ENCODE results near the gene LITAF.
A peak's percentile ranks its signal among the peaks of the same experiment; 100 is the strongest.

Gene LITAF

DNA sequence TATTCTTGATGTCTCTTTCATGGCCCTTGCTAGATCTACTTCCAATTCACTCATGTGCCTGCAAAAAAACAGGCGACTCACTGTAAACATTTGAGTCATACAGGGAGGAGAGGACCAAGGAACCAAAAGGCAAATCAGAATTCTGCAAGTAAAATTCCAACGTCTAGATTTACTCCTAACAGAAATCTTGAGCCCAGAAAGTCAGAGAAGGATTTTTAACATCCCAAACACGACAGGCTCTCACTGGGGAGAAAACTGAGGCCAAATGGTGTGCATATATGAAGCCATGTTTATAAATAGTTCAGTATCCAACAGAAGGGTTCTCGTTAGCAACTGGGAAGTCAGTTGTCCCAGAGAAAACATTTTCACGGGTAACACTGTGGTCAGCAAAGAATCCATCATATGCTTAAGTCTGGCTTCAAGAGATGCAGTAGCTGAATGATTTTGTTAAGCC, 40.1 kb downstream of the LITAF start:
- FAIRE-seq: no peak
- TF ChIP-seq POU2F2 (IDR thresholded peaks at IDR 0.05; ENCODE audit: low read depth, low read length): no peak
- TF ChIP-seq POLR2AphosphoS5 (IDR thresholded peaks at IDR 0.05; ENCODE audit: low read depth, low read length): peak; percentile 44; the same call in 1 of the 2 replicates
- no peak for DNase-seq (ENCODE audit: insufficient read length, low spot score)

GRCh38 chr16:11543661-11544393, 42.9 kb downstream of the LITAF start:
- TF ChIP-seq POLR2AphosphoS5 (IDR thresholded peaks at IDR 0.05; ENCODE audit: low read depth, low read length) (no peak), POU2F2 (IDR thresholded peaks at IDR 0.05; ENCODE audit: low read depth, low read length) (no peak), POLR2A (IDR thresholded peaks at IDR 0.05; ENCODE audit: low read depth, low read length) (no peak), PAX5 (IDR thresholded peaks at IDR 0.05; ENCODE audit: insufficient read depth, low read length, severe bottlenecking) (no peak), SPI1 (IDR thresholded peaks at IDR 0.05; ENCODE audit: low read depth, low read length) (no peak), TAF1 (IDR thresholded peaks at IDR 0.05; ENCODE audit: low read depth, low read length) (no peak)
- DNase-seq (ENCODE audit: insufficient read length, low spot score) (no peak), FAIRE-seq (no peak)

GRCh38 chr16:11542069-11542744, 44.5 kb downstream of the LITAF start:
- FAIRE-seq (no peak), DNase-seq (ENCODE audit: insufficient read length, low spot score) (no peak)
- no peak for TF ChIP-seq POLR2A (IDR thresholded peaks at IDR 0.05; ENCODE audit: low read depth, low read length)
- TF ChIP-seq PAX5 (IDR thresholded peaks at IDR 0.05; ENCODE audit: insufficient read depth, low read length, severe bottlenecking): no peak
- no peak for TF ChIP-seq POLR2AphosphoS5 (IDR thresholded peaks at IDR 0.05; ENCODE audit: low read depth, low read length)
- TF ChIP-seq POU2F2 (IDR thresholded peaks at IDR 0.05; ENCODE audit: low read depth, low read length): no peak
- TF ChIP-seq SPI1 (IDR thresholded peaks at IDR 0.05; ENCODE audit: low read depth, low read length): no peak
- TF ChIP-seq TAF1 (IDR thresholded peaks at IDR 0.05; ENCODE audit: low read depth, low read length): no peak

DNA sequence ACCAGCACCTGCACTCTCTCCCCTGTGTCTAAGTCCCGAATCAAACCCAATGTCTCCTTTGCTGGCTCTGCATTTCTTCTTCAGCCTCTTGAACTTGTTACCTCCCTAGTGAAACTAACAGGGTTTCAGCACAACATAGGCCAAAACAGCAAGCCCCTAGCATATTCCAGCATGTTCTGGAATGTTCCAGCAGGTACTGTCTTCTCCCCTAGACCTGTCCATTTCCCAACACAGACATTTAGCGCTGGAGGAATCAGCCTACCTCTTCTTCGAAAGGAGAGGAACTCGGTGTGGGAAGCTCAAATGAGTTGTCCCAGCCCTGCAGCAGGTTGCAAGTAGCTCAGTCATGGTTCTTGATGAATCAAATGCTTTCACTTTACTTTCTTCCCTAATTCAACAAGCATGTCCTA, 47.1 kb downstream of the LITAF start:
- TF ChIP-seq TAF1 (IDR thresholded peaks at IDR 0.05; ENCODE audit: low read depth, low read length) (no peak), POLR2A (IDR thresholded peaks at IDR 0.05; ENCODE audit: low read depth, low read length) (no peak), POU2F2 (IDR thresholded peaks at IDR 0.05; ENCODE audit: low read depth, low read length) (no peak), SPI1 (IDR thresholded peaks at IDR 0.05; ENCODE audit: low read depth, low read length) (no peak), PAX5 (IDR thresholded peaks at IDR 0.05; ENCODE audit: insufficient read depth, low read length, severe bottlenecking) (no peak), POLR2AphosphoS5 (IDR thresholded peaks at IDR 0.05; ENCODE audit: low read depth, low read length) (no peak)
- DNase-seq (ENCODE audit: insufficient read length, low spot score) (no peak), FAIRE-seq (no peak)

DNA sequence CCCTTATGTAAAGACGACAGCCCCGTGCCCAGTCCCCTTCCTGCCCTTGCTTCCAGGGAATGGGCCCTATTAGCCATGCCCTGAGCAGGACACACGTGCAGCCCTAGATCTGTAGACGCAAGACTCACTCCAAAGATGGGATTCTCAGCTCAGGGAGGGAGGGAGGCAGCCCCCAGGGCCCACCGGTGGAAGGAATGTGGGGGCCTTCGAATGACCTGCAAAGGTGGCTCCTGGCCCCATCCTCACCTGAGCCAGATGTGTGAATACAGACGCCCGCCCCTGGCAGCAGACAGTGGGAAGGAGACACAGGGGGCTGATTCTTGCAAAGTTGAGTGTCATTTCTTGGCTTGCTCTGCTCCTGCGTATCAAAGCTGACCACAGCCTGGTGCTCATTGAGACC, 47.8 kb downstream of the LITAF start:
- DNase-seq (ENCODE audit: insufficient read length, low spot score): no peak
- no peak for FAIRE-seq
- no peak for TF ChIP-seq TAF1 (IDR thresholded peaks at IDR 0.05; ENCODE audit: low read depth, low read length)

DNA sequence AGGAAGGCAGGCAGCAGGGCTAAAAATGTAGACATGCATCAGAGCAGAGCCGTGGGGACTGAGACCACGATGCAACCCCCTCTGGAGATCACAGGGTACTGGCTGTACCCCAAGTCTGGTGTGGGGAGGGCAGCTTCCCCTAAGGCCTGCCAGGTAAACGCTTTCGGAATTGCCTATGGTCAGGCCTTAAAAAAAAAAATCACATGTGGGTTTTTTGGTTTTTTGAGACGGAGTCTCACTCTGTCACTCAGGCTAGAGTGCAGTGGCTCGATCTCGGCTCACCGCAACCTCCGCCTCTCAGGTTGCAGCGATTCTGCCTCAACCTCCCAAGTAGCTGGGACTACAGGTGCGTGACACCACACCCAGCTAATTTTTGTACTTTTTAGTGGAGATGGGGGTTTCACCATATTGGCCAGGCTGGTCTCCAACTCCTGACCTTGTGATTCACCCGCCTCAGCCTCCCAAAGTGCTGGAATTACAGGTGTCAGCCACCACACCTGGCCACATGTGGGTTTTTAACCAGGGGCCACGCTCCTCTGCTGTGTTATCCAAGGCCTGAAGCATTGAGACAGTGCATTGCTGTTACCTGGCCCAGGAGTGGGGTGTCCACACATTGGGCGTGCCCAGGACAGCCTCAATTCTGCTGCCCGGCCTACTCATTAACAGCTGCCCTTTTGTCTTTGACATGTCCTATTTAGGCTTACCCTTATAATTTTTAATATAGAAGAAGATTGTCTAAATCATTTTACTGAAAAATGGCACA, 50.4 kb downstream of the LITAF start:
- FAIRE-seq: no peak
- no peak for DNase-seq (ENCODE audit: insufficient read length, low spot score)
- TF ChIP-seq PAX5 (IDR thresholded peaks at IDR 0.05; ENCODE audit: insufficient read depth, low read length, severe bottlenecking): no peak

DNA sequence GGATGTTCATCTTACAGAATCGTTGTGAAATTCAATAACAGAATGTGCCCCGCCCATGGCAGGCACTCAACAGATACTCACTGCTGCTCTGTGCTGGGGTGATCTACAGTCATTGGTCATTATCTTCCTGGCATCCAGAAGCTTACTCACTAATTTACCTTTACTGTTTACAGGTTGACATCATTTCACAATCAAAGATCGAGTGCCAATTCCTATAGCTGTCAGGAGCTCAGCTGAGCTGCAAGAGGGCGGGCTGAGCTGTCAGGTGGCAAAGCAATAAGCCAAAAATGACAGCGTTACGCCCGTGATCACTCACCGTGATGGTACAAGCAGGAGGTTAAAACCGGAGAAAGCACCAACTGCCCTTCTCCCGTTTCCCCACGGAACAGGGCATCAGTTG, 51.2 kb downstream of the LITAF start:
- no peak for TF ChIP-seq SPI1 (IDR thresholded peaks at IDR 0.05; ENCODE audit: low read depth, low read length)
- TF ChIP-seq PAX5 (IDR thresholded peaks at IDR 0.05; ENCODE audit: insufficient read depth, low read length, severe bottlenecking): no peak
- TF ChIP-seq POLR2A (IDR thresholded peaks at IDR 0.05; ENCODE audit: low read depth, low read length): no peak
- TF ChIP-seq POLR2AphosphoS5 (IDR thresholded peaks at IDR 0.05; ENCODE audit: low read depth, low read length): no peak
- TF ChIP-seq TAF1 (IDR thresholded peaks at IDR 0.05; ENCODE audit: low read depth, low read length): no peak
- no peak for TF ChIP-seq POU2F2 (IDR thresholded peaks at IDR 0.05; ENCODE audit: low read depth, low read length)
- no peak for DNase-seq (ENCODE audit: insufficient read length, low spot score)

DNA sequence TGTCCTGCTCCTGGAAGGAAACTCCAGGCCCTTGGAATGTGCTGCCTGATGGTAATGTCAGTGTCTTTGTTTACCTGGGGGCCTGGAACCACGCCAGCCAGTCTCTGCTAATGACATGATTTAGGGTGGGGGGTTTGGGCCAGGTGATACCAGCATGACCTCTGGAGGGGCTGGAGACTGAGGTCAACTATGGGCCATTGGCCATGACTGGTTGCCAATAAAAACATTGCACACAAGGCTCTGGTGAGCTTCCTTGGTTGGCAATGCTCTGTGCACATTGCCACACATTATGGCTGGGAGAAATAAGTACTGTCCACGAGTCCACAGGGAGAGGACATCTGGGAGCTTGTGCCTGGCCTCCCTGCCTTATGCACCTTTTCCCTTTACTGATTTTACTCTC, 52.5 kb downstream of the LITAF start:
- TF ChIP-seq POU2F2 (IDR thresholded peaks at IDR 0.05; ENCODE audit: low read depth, low read length) (no peak), POLR2AphosphoS5 (IDR thresholded peaks at IDR 0.05; ENCODE audit: low read depth, low read length) (no peak), POLR2A (IDR thresholded peaks at IDR 0.05; ENCODE audit: low read depth, low read length) (no peak), TAF1 (IDR thresholded peaks at IDR 0.05; ENCODE audit: low read depth, low read length) (no peak), PAX5 (IDR thresholded peaks at IDR 0.05; ENCODE audit: insufficient read depth, low read length, severe bottlenecking) (no peak), SPI1 (IDR thresholded peaks at IDR 0.05; ENCODE audit: low read depth, low read length) (no peak)
- DNase-seq (ENCODE audit: insufficient read length, low spot score) (no peak), FAIRE-seq (no peak)

More for the DNA sequence above, 51.2 kb downstream of the LITAF start:
- no peak for FAIRE-seq

DNA sequence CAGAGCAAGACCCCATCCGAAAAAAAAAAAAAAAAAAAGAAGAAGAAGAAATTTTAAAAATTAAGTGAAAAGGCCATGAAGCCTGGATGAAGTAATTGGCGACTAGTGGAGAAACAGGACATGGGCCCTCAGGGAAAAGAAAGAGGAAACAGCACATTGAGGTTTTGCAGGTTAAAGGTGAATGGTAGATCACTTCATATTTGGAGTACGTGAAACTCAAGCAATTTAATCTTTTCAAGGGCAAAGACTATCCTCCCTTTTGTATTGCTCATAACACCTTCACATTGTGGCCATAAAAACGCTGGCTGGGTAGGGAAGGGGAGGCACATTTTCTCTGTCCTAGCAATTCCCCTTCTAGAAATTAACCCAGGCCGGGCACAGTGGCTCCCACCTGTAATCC, 53.1 kb downstream of the LITAF start:
- DNase-seq (ENCODE audit: insufficient read length, low spot score): no peak
- no peak for FAIRE-seq

More for the DNA sequence above, 53.1 kb downstream of the LITAF start:
- TF ChIP-seq PAX5 (IDR thresholded peaks at IDR 0.05; ENCODE audit: insufficient read depth, low read length, severe bottlenecking) (no peak), SPI1 (IDR thresholded peaks at IDR 0.05; ENCODE audit: low read depth, low read length) (peak; percentile 9; the same call in 1 of the 2 replicates)

Data from GM12891 (cell line).